IPS-NIHi11 (cell line): Measurements from ENCODE around the gene ANKFY1.
A peak's percentile ranks its signal among the peaks of the same experiment; 100 is the strongest.
"Not testable (repeated sequence)": the region's sequence is repeated elsewhere in the genome, so short reads cannot be mapped to it uniquely, and the experiment has no call there.

Experiments used
- DNase-seq: peaks from one replicate; pipeline ENCODE4 v3.0.0; 2012; ENCODE audit warnings: mixed read lengths, low spot score

ANKFY1 gene

DNA sequence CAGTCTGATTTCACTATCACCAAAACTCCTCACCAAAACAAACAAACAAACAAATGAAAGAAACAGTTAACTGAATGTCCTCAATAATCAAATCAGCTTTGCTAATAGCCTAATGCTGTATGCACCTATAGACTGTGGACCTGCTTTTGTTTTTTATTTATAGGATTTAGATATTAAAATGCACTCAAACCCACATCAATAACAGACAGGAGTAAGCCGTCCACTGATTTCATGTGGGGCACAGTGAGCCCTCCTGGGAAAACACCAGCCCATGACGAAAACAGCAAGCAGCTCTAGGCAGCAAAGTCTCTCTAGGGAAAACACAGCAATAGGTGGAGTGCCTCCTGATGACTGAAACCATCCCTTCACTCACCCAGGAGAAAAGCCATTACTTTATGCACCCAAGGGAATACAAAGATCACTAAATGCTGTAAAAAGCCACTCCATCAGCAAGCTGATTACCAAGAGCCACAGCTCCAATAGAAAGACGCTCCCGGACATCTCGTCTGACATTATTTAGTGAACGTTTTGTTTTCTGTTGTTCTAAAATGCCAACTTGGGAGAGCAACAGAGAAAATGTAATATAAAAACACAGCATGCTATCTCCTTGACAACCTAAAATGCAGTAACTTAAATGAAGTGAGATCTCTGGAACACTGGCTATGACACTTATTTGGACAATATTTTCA, 47.8 kb downstream of the ANKFY1 start:
- no peak for DNase-seq

- DNase-seq, result no peak
These were observed 49.6 kb downstream of the ANKFY1 start for GRCh38 chr17:4214157-4214556.

DNA sequence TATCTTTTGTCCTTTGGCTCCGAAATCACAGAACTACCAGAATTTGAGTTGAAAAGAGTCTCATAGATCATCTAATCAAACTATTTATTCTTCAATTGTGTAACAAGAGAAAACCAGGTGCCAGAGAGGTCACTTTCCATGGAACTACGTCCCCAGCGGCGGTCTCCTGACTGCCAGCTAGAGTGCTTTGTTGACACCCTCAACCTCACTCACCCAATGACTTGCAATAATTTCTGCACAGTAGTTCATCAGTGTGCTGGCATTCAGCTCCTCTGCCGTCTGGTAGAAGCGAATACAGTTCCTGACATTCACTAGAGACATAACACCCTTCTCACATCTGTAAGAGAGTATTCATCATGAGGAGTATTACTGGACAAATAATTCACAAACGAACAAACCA, 54.2 kb downstream of the ANKFY1 start:
- DNase-seq, result no peak

- DNase-seq, result no peak
These were observed 55.5 kb downstream of the ANKFY1 start for GRCh38 chr17:4208238-4208637.

DNA sequence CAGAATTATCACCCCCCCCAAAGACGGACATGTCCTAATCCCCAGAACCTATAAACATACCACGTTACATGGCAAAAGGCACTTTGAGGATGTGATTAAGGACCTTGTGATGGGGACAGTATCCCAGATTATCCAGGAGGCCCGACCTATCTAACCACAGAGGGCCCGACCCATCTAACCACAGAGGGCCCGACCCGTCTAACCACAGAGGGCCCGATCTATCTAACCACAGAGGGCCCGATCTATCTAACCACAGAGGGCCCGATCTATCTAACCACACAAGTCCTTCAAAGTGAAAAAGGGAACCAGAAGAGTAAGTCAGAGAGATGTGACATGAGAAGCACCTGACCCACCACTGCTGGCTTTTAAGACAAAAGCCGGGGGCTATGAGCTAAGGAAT, 56.8 kb downstream of the ANKFY1 start:
- no peak for DNase-seq

DNA sequence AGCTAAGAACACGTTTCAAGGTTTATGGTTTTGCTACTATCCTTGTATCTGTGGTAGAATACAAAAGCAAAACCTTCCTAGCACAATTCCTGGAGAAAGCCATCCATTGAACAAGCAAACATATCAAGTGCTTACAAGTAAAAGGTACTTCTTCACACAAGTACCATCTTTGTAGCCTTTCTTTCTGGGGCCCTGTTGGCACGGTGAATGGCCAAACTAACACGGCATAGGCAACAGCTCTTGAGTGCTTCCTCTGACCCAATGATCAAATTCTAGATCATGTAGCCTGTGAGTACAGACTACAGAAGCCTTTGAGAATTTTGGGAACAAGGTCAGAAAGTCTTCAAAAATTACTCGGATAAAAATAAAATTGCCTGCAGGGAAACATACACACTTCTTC, 57.9 kb downstream of the ANKFY1 start:
- no peak for DNase-seq

- no peak for DNase-seq
These were observed 59.0 kb downstream of the ANKFY1 start for GRCh38 chr17:4204710-4205173.

- no peak for DNase-seq
These were observed 59.6 kb downstream of the ANKFY1 start for GRCh38 chr17:4204190-4204589.

DNA sequence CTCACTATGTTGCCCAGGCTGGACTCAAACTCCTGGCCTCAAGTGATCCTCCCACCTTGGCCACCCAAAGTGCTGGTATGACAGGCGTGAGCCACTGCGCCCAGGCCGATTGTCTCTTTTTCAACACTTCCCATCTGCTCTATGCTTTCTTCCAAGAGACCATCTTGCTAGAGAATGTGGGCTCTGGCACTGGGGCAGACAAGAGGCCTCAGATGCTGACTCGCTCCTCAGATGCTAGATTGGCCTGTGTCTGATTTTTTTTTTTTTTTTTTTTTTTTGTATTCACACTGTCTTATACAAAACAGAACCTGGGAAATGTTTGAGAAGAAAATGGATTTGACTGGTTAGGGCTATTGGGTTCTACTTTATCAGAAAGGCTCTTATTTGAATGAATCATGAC, 62.6 kb downstream of the ANKFY1 start:
- DNase-seq, result no peak

- DNase-seq, result peak; percentile 79
These were observed 63.9 kb downstream of the ANKFY1 start for GRCh38 chr17:4199818-4200402.

DNA sequence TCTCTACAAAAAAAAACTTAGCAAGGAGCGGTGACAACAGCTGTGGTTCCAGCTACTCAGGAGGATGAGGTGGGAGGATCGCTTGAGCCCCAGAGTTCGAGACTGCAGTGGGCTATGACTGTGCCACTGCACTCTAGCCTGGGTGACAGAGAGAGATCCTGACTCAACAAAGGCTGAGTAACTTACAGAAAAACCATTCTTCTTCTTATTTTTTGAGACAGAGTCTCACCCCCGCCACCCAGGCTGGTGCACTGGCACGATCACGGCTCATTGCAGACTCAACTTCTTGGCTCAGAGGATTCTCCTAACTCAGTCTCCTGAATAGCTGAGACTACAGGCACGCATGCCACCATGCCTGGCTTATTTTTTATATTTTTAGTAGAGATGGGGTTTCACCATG, 64.8 kb downstream of the ANKFY1 start:
- DNase-seq, result no peak

DNA sequence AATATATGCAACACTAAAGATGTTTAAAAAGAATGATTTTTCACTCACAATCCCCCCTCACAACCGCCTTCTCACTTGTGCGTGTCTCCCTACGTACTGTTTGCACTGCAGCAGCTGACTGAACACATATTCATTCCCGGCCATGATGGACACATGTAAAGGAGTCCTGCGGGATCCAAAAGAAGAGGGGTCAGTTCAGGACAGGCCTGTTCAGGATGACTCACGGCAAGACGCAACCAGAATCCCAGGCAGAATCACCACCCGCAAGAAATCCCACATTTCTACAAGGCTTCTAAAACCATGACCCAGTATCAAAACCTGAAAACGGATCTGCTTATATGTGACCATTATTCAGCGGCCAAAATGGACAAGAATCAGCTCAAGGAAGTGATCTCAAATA, 68.5 kb downstream of the ANKFY1 start:
- DNase-seq, result no peak

DNA sequence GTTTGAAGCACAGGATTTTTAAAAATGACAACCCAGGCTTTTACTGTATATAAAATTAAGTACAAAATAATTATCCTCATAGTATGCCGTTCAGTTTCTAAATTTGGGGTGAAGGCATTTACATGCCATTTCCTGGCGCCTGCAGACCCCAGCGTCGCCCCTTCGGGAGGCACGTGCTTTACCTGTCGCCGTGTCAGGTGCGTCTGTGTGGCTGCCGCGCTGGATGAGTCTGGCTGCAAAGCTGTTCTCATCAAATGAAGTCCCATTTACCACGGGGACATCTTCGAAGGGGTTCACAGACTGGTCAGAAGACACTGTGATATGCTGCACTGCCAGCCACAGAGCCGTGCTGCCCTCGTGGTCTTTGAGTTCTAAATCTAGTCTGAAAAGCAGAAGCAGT, 69.0 kb downstream of the ANKFY1 start:
- DNase-seq, result no peak

- DNase-seq, result not testable (repeated sequence)
These were observed 73.0 kb downstream of the ANKFY1 start for GRCh38 chr17:4190791-4191190.

DNA sequence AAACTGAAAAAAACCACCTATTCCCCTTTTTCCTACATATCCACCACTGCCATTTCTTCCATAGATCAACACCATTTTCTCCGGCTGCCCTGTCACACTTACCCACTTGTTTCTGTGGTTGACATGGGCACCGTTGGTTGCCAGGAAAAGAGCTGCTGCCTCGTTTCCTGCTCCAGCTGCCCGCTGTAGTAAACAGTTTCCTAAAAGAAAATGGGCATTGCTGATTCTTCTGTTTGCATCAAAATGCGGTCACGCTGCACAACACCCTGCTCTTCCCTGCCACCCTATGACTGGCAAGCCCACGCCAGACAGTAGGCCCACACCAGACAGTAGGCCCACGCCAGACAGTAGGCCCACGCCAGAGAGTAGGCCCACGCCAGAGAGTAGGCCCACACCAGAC, 74.5 kb downstream of the ANKFY1 start:
- DNase-seq, result no peak

- DNase-seq, result no peak
These were observed 75.7 kb downstream of the ANKFY1 start for GRCh38 chr17:4188076-4188475.

- peak; percentile 69 for DNase-seq
These were observed 76.7 kb downstream of the ANKFY1 start for GRCh38 chr17:4187076-4187475.

- DNase-seq, result no peak
These were observed 77.4 kb downstream of the ANKFY1 start for GRCh38 chr17:4186357-4186881.

DNA sequence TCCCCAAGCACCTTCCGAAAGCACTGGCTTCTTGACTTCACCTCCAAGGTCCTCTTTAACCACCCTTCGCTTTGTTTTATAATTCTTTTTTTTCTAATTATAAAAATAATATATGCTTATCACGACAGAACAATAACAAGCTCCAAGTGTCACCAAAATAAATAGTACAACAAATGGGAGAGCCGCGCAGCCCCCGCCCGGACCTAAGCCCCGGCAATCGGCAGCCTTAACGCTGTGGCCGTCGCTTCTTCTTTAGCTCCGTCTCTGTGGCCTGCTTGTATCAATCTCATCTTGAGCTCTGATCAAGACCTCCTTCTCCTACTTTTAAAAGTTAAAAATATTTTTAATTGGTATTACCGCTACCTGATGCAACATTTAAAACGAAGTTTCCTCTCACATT, 78.1 kb downstream of the ANKFY1 start:
- no peak for DNase-seq

DNA sequence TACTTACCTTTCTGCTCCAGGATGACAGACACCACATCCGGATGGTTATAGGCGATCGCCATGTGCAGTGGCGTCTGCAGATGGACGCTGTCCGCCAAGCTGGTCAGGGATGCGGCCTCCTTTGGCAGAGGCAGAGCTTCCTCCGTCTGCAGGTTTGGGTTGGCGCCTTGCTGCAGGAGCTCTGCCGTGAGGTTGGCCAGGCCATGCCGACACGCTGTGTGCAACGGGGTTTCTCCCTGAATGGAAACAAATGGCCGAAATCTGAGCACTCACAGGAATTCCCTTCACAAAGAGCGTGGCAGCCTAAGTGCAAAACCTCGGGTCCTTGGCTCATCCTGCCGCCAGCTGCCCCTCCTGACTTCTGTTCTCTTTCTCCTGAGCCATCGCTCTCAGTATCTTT, 79.0 kb downstream of the ANKFY1 start:
- DNase-seq, result no peak

GRCh38 chr17:4182043-4182442, 81.7 kb downstream of the ANKFY1 start:
- no peak for DNase-seq

DNA sequence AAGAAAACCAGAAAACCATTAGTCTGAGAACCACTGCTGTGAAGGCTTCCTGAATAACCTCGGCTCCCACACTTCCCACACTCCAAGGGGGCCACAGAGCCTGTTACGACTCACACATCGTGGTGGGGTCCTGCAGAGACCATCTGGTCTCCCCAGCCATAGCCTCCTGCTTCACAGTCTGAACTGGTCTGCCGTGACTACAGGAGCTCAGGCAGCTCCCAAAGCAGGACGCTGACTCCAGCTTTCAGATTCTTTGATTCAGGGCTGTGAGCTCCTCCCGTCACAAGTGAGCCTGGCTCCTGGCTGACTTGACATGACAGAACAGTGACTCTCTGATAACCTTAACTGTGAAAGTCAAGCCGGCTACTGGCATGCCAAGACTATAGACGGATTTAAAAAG, 83.0 kb downstream of the ANKFY1 start:
- DNase-seq, result no peak

DNA sequence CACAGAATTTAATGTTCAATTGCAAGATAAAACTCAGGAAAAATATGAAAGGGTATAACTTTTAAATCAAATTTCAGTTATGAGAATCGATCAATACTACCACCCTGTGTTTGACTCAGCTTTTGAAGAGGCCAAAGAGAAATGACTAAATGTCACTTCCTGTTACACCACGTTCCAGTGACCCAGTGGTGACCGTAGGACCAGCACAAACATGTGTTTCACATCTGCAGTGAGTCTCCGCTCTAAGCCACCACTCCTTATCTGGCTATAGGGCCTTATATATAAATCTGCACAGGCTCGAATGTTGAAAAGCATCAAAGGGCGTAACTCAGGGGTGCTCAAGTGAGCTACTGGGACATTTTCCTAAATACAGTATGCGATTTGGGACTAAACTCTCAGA, 84.7 kb downstream of the ANKFY1 start:
- DNase-seq, result no peak

DNA sequence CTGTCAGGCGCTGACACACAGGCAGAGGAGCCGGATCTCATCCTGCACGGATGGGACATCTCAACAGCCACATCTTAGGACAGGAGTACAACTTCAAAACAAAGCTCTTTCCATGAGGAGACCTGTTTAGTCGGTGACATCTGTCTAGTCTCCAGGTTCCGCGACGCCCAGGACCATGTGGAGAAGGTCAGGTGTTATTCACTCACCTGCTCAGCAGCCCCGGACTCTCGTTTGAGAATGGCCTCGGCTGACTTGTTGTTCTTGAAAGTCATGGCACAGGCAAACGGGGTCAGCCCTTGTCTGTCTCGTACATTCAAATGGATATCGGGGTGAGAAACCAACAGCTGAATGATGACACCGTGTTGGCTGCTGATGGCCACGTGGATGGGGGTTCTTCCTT, 85.1 kb downstream of the ANKFY1 start:
- no peak for DNase-seq
